A673 (cell line): Measurements from ENCODE around the gene DHX38. TPM values are rescaled to one million over a fixed set of nuclear protein-coding genes. Genes with fewer than 3 reads are reported as not detected.
A peak's percentile ranks its signal among the peaks of the same experiment; 100 is the strongest.

Experiments
- BruUV-seq: library from RNA; stranded (reverse); fragments of 400-500 nt; replicated peaks from 2 replicates; lab custom pipeline; 2021; lab: Mats Ljungman, UMichigan
- CTCF ChIA-PET: fragments of 300-600 bp; sonication (Branson Sonifier 250); formaldehyde crosslinking; loops from one replicate; lab custom pipeline; 2022; ENCODE audit warnings: antibody characterized with exemption; lab: Charles Lee
- POLR2A ChIA-PET: fragments of 300-600 bp; sonication (Branson Sonifier 250); formaldehyde crosslinking; loops from one replicate; lab custom pipeline; 2022; ENCODE audit warnings: antibody characterized with exemption; ENCODE audit not compliant: low non-redundant PET; lab: Charles Lee
- DNase-seq: peaks from one replicate; pipeline ENCODE4 v3.0.0-alpha.2; 2015; ENCODE audit warnings: low spot score
- H3K27ac ChIP-seq: fragments of 200-600 bp; sonication (generic); 2 replicates; pipeline ENCODE4 v1.5.1; 2016; ENCODE audit warnings: mixed run types, low read depth, mild to moderate bottlenecking, mixed read lengths, antibody characterized with exemption, low read length; ENCODE audit not compliant: poor library complexity, severe bottlenecking
- H3K27me3 ChIP-seq: fragments of 200-600 bp; sonication (generic); replicated peaks from 2 replicates; pipeline ENCODE4 v1.6.1; 2017; ENCODE audit warnings: mixed run types, low read depth, mild to moderate bottlenecking, mixed read lengths, antibody characterized with exemption, low read length; ENCODE audit not compliant: insufficient read depth, poor library complexity
- H3K36me3 ChIP-seq: fragments of 200-600 bp; sonication (generic); 2 replicates; pipeline ENCODE4 v1.6.1; 2016; ENCODE audit warnings: mixed run types, mild to moderate bottlenecking, mixed read lengths, antibody characterized with exemption, low read length; ENCODE audit not compliant: insufficient read depth, poor library complexity, severe bottlenecking
- H3K4me1 ChIP-seq: fragments of 200-600 bp; sonication (generic); 2 replicates; pipeline ENCODE4 v1.6.1; 2017; ENCODE audit warnings: mixed run types, mild to moderate bottlenecking, mixed read lengths, antibody characterized with exemption, low read length; ENCODE audit not compliant: insufficient read depth, poor library complexity, severe bottlenecking
- H3K4me3 ChIP-seq: fragments of 200-600 bp; sonication (generic); 2 replicates; pipeline ENCODE4 v1.5.1; 2016; ENCODE audit warnings: low read depth, mixed run types, mild to moderate bottlenecking, mixed read lengths, low read length; ENCODE audit not compliant: poor library complexity, severe bottlenecking
- H3K9me3 ChIP-seq: fragments of 200-600 bp; sonication (generic); 2 replicates; pipeline ENCODE4 v1.6.1; 2016; ENCODE audit warnings: mixed run types, low read depth, mild to moderate bottlenecking, mixed read lengths, antibody characterized with exemption, low read length; ENCODE audit not compliant: poor library complexity, severe bottlenecking
- CTCF ChIP-seq: fragments of 300-800, 200-600 bp; sonication (generic); conservative IDR thresholded peaks from 2 replicates; pipeline ENCODE4 v1.5.1; 2017; ENCODE audit warnings: low read depth, mild to moderate bottlenecking, antibody characterized with exemption, low read length, moderate library complexity, mixed read lengths
- EZH2 ChIP-seq: fragments of 200-600 bp; sonication (generic); IDR thresholded peaks from 2 replicates; pipeline ENCODE4 v1.6.1; 2017; ENCODE audit warnings: borderline replicate concordance, low read depth, mild to moderate bottlenecking, mixed read lengths, antibody characterized with exemption, low read length; ENCODE audit not compliant: poor library complexity, severe bottlenecking
- intact Hi-C: fragments of 100-400 bp; cut with micrococcal nuclease; formaldehyde crosslinking; loops from one replicate; pipeline ENCODE4 v1.10.0; 2022; ENCODE audit not compliant: unreplicated experiment
- total RNA-seq: library from RNA; stranded (reverse); gene quantifications from 2 replicates; pipeline ENCODE4 v1.2.3, GENCODE V29; 2021

The DHX38 gene
- total RNA-seq, 1 experiment from 2014 or later: 91.0 TPM

GRCh38 chr16:72110662-72111615 is 17.3 kb downstream of the DHX38 start:
- no peak for DNase-seq
- Histone ChIP-seq H3K4me3 (no peak overlapping the region), H3K27ac (no peak overlapping the region), H3K4me1 (peaks cover 6% of the 10 kb centered on the region), H3K27me3 (no peaks in the 10 kb centered on the region), H3K36me3 (peaks cover 55% of the 10 kb centered on the region), H3K9me3 (no peaks in the 10 kb centered on the region)
- intact Hi-C loops: no loop called here
- no peak for TF ChIP-seq EZH2
- no peak for TF ChIP-seq CTCF
- BruUV-seq: no TSS peak
- CTCF ChIA-PET: no interaction called here
- POLR2A ChIA-PET: no interaction called here

- Histone ChIP-seq H3K27me3 (no peaks in the 10 kb centered on the region), H3K4me3 (no peak overlapping the region), H3K36me3 (peaks cover 46% of the 10 kb centered on the region), H3K27ac (peak overlapping the region; percentile 23), H3K4me1 (peaks cover 6% of the 10 kb centered on the region), H3K9me3 (no peaks in the 10 kb centered on the region)
- DNase-seq: peak; percentile 43
- POLR2A ChIA-PET: no interaction called here
- TF ChIP-seq EZH2: no peak
- no peak for TF ChIP-seq CTCF
- intact Hi-C loops: no loop called here
- CTCF ChIA-PET: no interaction called here
- BruUV-seq: no TSS peak
Observed at GRCh38 chr16:72111657-72112451, 18.2 kb downstream of the DHX38 start.

- no peak for TF ChIP-seq EZH2
- TF ChIP-seq CTCF: no peak
- intact Hi-C loops: no loop called here
- CTCF ChIA-PET: no interaction called here
- BruUV-seq: TSS peak; percentile 73
- H3K4me3 ChIP-seq: no peak overlapping the region
- H3K4me1 ChIP-seq: peaks cover 6% of the 10 kb centered on the region
- POLR2A ChIA-PET: no interaction called here
- no peaks in the 10 kb centered on the region for H3K27me3 ChIP-seq
- H3K9me3 ChIP-seq: no peaks in the 10 kb centered on the region
- DNase-seq: no peak
- peak overlapping the region; percentile 23 for H3K27ac ChIP-seq
- H3K36me3 ChIP-seq: peaks cover 41% of the 10 kb centered on the region
Observed at GRCh38 chr16:72112452-72112792, 18.8 kb downstream of the DHX38 start.
